ENCODE results near the gene MAT2B. TPM values are rescaled to one million over a fixed set of nuclear protein-coding genes. Genes with fewer than 3 reads are reported as not detected.

MAT2B gene
- polyA plus RNA-seq, 1 donor (not counting 4 experiments of a cell fraction or from before 2014, with no cell fraction given): 68.5 TPM

- no peak for TF ChIP-seq CTCF (optimal IDR thresholded peaks at IDR 0.05 in 1 of 3, IDR thresholded peaks at IDR 0.05 in 1 of 3, conservative IDR thresholded peaks at IDR 0.05 in 1 of 3; ENCODE audit: extremely low read depth in 1 of 3, insufficient read depth in 2 of 3, low read length in 3 of 3)
- H3K9ac ChIP-seq (ENCODE audit: control insufficient read depth, extremely low read depth, insufficient read depth, low read length): no peak overlapping the region
- H3K9me1 ChIP-seq (ENCODE audit: control insufficient read depth, extremely low read depth, insufficient read depth, low read length): no peaks in the 10 kb centered on the region
- H3K4me2 ChIP-seq (ENCODE audit: control insufficient read depth, extremely low read depth, insufficient read depth, low read depth, low read length): no peak overlapping the region
- no peaks in the 10 kb centered on the region for H4K20me1 ChIP-seq (ENCODE audit: control insufficient read depth, extremely low read depth, insufficient read depth, low read length)
- H3K36me3 ChIP-seq (ENCODE audit: control insufficient read depth in 2 of 2, extremely low read depth in 1 of 2, insufficient read depth in 2 of 2, low read length in 2 of 2): no peaks in the 10 kb centered on the region
- no peak overlapping the region for H3K27ac ChIP-seq (ENCODE audit: control insufficient read depth, insufficient read depth, low read length)
- H3K79me2 ChIP-seq (ENCODE audit: control insufficient read depth, insufficient read depth, low read length): no peaks in the 10 kb centered on the region
- H3K27me3 ChIP-seq (ENCODE audit: control insufficient read depth, extremely low read depth, insufficient read depth, low read length): peaks cover 28% of the 10 kb centered on the region
- DNase-seq (ENCODE audit: low read depth, low spot score) (no peak), FAIRE-seq (no peak)
- H3K4me1 ChIP-seq (ENCODE audit: control insufficient read depth, extremely low read depth, insufficient read depth, low read length): peaks cover 3% of the 10 kb centered on the region
- H3K9me3 ChIP-seq (ENCODE audit: control insufficient read depth, low read depth, low read length): no peaks in the 10 kb centered on the region
- dilution Hi-C loops (cut with MboI; ENCODE audit: extremely low pct_ligation_motif_present, low sequenced_read_pairs): loop anchor here (25.0 kb wide), 1 partner anchor 923 kb away; no protein-coding TSS in a partner anchor
- H2AFZ ChIP-seq (ENCODE audit: control insufficient read depth, low read length): no peak overlapping the region
- H3K4me3 ChIP-seq (ENCODE audit: control insufficient read depth in 2 of 3, extremely low read depth in 1 of 3, insufficient read depth in 2 of 3, low read depth in 1 of 3, low read length in 3 of 3): no peak overlapping the region
These were observed 58.5 kb downstream of the MAT2B start for GRCh38 chr5:163563880-163564279.

- TF ChIP-seq CTCF (optimal IDR thresholded peaks at IDR 0.05 in 1 of 3, IDR thresholded peaks at IDR 0.05 in 1 of 3, conservative IDR thresholded peaks at IDR 0.05 in 1 of 3; ENCODE audit: extremely low read depth in 1 of 3, insufficient read depth in 2 of 3, low read length in 3 of 3): peak; percentile 69 to 80 (median 80)
- no peak for TF ChIP-seq EZH2 (IDR thresholded peaks at IDR 0.05; ENCODE audit: low read length)
- no peak overlapping the region for H3K4me2 ChIP-seq (ENCODE audit: control insufficient read depth, extremely low read depth, insufficient read depth, low read depth, low read length)
- no peaks in the 10 kb centered on the region for H4K20me1 ChIP-seq (ENCODE audit: control insufficient read depth, extremely low read depth, insufficient read depth, low read length)
- no peaks in the 10 kb centered on the region for H3K9me1 ChIP-seq (ENCODE audit: control insufficient read depth, extremely low read depth, insufficient read depth, low read length)
- peaks cover 3% of the 10 kb centered on the region for H3K4me1 ChIP-seq (ENCODE audit: control insufficient read depth, extremely low read depth, insufficient read depth, low read length)
- peaks cover 28% of the 10 kb centered on the region for H3K27me3 ChIP-seq (ENCODE audit: control insufficient read depth, extremely low read depth, insufficient read depth, low read length)
- no peak overlapping the region for H3K27ac ChIP-seq (ENCODE audit: control insufficient read depth, insufficient read depth, low read length)
- no peaks in the 10 kb centered on the region for H3K79me2 ChIP-seq (ENCODE audit: control insufficient read depth, insufficient read depth, low read length)
- dilution Hi-C loops (cut with MboI; ENCODE audit: extremely low pct_ligation_motif_present, low sequenced_read_pairs): loop anchor here (25.0 kb wide), 1 partner anchor 923 kb away; no protein-coding TSS in a partner anchor
- DNase-seq (ENCODE audit: low read depth, low spot score): peak; percentile 21
- no peak overlapping the region for H3K4me3 ChIP-seq (ENCODE audit: control insufficient read depth in 2 of 3, extremely low read depth in 1 of 3, insufficient read depth in 2 of 3, low read depth in 1 of 3, low read length in 3 of 3)
- H2AFZ ChIP-seq (ENCODE audit: control insufficient read depth, low read length): no peak overlapping the region
- no peaks in the 10 kb centered on the region for H3K9me3 ChIP-seq (ENCODE audit: control insufficient read depth, low read depth, low read length)
- H3K36me3 ChIP-seq (ENCODE audit: control insufficient read depth in 2 of 2, extremely low read depth in 1 of 2, insufficient read depth in 2 of 2, low read length in 2 of 2): no peaks in the 10 kb centered on the region
- FAIRE-seq: peak; percentile 44
- H3K9ac ChIP-seq (ENCODE audit: control insufficient read depth, extremely low read depth, insufficient read depth, low read length): no peak overlapping the region
These were observed 59.0 kb downstream of the MAT2B start for GRCh38 chr5:163564321-163564938.
